Pons (tissue), 1 donor: ENCODE measurements around the gene GABRG3.
A peak's percentile ranks its signal among the peaks of the same experiment; 100 is the strongest.

Source experiments
- DNase-seq: peaks from one replicate; pipeline ENCODE4 v3.0.0-alpha.2; 2016; ENCODE audit warnings: low spot score

Gene GABRG3

DNA sequence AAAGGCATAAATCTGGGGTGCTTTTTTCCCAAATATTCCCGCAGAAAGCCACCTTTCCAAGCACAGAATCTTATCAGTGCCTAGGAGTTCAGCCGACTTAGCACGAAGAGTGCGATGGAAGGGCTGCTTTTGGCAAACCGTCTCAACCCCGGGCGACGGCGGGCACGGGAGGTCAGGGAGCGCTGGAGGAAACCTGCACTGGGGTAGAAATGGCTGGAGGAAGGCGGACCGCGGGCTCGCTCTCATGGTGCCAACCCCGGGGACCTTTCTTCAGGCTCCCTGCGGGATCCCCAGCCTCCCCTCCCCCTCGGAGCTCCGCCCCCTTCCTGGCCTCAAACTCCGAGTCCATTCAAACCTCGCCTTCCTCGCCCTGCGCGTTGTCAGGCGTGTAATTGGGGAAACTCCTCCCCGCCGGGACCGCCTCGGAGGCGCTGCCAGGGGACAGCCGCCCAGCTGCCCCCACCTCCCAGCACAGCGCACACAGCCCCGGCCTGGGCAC is at the start of gene GABRG3:
GABRG3 (plus strand) TSS at position 470 of the 499 bp plus-strand sequence.
- DNase-seq = no peak

DNA sequence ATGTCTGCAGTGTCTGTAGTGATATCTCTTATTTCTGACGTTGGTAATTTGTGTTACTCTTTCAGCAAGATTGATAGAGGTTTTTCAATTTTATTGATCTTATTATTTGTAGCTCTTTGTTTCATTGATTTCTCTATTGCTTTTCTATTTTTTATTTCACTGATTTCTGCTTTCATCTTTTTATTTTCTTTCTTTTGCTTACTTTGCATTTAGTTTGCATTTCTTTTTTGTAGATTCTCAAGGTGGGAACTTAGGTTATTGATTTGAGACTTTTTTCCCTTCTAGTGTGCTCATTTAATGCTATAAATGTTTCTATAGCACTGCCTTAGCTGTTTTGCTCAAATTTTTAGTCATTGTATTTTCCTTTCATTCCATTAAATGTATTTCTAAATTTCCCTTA is 49.5 kb upstream of the GABRG3 start:
- DNase-seq = no peak

DNA sequence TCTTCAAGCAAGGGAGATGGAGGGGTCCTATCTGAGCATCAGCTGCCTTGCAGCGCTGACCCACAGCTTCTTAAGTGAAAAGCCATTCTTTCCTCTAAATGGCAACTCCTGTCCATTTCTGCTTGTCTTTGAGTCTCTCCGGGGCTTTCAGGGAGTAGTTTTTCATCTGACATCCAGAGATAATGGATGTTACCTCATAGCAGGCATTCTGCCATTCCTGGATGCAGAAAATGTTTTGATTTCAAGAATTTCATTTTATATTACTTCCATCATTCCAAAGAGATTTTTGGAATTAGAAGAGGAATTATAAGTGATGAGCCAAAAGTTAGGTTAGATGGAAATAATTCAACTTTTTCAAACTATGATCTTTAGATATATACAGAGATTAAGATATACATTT is 44.9 kb upstream of the GABRG3 start:
- DNase-seq = no peak

DNA sequence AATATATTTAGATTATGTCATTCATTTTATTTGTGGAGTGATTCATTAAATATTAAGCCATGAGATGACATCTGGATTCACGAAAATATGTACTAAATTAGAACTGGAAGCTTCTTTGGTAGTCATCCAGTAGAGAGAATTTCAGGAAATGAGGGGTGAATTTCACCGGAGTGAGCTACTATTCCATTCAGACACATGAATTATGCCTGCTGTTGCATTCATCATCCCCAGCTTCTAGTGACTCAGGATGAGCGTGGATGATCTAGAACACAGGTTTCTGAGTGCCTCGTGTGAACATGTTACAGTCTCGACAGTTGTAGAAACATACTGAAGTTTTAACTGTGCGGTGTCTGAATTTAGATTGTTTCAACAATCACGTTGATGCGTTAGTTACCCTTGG is 42.9 kb upstream of the GABRG3 start:
- no peak for DNase-seq

DNA sequence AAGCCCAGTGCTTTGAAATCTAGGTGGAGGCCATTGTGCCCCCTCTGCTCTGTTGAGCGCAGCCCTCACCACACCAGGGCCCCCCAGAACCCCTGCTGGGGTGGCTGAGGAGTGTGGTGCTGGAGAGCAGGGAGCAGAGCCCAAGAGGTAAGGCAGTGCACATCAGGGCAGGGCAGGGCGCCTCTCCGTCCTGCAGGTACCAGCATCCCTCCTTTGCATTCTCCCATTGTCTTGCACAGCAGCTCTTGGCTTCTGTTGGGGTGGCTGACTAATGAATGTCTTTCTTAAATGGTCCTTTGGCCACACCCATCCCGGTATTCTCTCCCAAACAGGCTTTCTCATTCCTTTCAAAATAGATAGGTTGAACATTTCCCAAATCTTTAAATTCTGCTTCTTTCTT is 41.4 kb upstream of the GABRG3 start:
- DNase-seq = no peak

DNA sequence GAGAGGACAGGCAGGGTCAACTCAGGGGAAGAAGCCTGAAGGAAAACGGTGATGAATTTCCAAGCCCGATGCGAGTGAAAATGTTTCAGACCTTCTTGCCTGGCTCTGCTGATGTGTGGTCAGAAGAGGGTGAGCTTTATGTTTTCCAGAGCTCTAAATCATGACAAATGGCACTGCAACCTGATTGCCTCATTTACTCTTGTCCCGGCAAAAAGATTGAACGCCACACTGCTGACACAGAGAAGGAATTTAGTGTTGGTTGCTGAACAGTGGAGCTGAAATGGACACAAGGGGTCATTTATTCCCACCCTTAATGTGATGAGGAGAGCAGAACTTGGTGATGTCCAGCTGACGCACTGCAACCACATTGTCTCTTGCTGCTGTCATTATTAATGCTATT is 36.1 kb upstream of the GABRG3 start:
- no peak for DNase-seq

DNA sequence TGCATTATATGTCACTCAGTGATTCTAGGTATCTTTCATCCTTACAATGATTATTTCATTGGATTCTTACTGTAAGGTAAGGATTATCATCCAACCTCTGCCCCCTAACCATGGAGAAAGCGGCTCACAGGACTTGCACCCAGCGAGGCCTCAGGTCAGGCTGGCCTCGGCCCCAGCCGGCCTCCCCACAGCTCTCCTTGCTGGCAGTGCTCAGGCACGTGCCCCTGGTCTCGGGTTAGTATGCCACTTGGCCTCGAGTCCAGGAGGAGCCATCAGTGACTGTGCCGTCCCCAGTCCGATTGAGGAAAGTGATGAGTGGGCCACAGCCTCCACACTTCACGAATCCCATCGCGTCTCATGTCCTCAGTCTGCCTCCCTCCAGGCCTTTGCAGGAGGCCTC is 35.7 kb upstream of the GABRG3 start:
- DNase-seq = no peak

DNA sequence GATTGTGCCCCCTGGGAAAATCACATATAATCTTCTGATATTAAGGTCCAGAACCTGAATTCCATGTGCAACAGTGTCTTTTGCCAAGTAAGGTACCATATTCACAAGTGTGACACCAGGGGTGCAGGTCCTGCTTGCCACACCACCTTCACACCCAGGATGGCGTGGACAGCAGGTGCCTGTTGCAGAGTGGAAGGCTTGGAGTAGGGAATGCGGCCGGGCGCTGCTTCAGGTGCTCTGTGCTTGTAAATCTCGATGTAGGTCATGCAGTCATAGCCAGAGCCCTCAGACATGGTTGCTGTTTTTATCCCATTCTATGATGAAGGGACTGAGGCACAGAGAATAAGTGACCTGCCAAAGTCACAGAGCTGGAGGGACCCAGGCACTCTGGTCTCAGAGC is 34.5 kb upstream of the GABRG3 start:
- no peak for DNase-seq

DNA sequence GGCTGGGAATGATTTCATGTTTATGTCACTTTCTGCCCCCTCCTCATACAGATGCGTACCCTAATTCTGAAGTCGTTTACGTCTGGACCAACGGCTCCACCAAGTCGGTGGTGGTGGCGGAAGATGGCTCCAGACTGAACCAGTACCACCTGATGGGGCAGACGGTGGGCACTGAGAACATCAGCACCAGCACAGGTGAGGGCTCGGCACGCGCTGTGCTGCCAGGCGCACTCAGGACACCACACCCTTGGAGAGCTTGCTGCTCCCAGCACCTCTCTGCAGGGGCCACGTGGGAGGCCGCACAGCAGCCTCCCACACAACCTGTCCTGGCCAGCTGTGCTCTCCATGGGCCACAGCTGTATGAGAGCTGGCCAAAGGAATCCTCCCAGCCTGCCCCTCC is 33.8 kb upstream of the GABRG3 start:
- DNase-seq = no peak

DNA sequence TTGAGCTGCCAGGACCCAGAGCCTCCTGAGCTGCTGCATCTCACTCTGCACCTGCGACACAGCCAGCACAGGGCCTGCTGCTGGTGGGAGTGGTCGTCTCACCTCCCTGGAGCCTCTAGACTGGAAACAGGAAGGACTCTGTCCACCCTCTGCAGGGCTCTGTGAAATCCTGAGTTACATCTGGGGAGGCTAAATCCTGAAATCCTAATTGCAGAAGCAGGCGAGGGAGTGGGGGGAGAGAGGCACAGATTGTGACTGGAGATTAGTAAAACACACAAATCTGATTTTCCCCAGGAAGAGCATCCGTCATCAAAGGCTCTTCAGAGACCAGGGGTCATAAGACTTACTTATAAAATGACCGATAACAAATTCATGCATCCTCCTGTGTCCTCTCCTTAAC is 31.6 kb upstream of the GABRG3 start:
- DNase-seq = no peak

DNA sequence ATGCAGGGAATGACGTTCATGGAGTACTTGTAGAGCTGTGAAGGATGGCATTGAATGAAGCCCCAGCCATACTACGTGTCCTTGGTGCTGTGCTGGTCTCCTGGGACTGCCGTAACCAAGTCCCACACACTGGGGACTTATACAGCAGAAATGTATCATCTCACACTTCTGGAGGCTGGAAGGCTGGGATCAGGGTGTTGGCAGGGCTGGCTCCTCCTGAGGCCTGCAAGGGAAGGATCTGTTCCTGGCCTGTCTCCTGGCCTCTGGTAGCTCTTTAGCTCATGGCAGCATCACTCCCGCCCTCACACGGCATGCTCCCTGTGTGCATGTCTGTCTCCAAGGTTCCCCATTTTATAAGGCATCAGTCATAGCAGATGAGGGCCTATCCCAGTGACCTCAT is 29.5 kb upstream of the GABRG3 start:
- DNase-seq = no peak

DNA sequence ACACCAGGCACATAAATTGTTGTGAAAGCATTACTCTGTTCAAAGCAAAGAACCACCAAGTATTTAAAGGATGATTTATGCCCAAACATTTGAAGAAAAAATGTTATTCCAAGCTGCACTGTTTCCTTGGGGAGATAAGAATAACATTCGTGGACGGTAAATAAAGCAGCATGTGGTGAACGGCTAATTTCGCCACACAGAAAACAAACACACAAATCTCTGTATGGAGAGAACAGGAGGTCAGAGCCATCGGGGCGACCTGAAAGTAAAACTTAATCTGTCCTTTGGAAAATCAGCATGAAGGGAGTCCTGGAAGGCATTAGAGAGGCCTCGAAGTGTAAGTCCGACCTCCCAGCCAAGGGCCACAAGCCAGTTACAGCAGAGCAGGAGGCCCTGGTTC is 27.1 kb upstream of the GABRG3 start:
- DNase-seq = no peak

DNA sequence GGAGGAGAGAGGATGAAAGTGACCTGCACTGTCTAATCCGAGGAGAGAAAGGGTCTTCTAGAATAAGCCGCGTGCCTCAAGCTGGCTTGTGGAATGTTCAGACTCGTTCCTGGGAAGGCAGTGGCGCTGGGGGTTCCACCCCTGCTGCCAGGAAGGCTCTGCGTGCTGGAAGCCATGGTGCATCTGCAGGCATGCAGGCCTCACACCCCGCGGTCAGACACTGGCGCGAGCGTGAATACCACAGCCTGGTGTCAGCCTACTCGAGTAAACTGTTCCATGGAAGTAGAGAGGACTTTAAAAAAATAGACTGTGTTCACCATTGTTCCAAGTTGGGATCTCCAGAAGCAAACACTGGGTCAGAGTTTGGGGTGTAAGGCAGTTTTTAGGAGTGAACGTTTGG is 25.9 kb upstream of the GABRG3 start:
- no peak for DNase-seq

DNA sequence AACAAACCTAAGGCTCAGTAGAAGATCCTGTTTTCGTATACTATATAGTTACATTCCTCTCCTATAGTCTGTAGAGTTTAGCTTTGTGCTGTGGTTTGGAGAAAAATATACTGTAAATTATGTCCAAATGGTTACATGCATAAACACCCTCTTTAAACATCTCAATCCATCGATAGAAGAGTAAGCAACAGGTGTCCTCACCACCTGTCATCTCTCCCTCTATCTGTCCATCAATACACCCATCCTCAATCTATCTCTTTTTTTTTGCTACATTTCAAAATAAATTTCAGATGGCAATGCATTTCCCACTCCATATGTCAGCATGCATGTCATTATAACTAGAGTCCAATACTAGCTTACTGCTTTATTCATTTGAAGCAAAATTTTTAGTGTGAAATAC is 21.0 kb upstream of the GABRG3 start:
- DNase-seq = no peak

DNA sequence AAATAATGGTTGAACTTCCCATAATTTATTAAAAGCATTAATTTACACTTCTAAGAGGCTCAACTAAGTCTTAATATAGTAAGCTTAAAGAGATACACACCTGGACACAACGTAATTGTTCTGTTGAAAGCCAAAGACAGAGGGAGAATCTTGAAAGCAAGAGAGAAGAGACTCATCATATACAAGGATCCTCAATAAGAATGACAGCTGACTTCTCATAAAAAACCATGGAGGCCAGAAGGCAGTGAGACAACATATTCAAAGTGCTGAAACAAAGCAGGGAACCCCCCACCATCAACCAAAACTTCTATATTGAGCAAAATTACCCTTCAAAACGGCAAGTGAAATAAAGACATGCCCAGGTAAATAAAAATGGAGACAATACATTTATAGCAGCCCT is 16.6 kb upstream of the GABRG3 start:
- no peak for DNase-seq

DNA sequence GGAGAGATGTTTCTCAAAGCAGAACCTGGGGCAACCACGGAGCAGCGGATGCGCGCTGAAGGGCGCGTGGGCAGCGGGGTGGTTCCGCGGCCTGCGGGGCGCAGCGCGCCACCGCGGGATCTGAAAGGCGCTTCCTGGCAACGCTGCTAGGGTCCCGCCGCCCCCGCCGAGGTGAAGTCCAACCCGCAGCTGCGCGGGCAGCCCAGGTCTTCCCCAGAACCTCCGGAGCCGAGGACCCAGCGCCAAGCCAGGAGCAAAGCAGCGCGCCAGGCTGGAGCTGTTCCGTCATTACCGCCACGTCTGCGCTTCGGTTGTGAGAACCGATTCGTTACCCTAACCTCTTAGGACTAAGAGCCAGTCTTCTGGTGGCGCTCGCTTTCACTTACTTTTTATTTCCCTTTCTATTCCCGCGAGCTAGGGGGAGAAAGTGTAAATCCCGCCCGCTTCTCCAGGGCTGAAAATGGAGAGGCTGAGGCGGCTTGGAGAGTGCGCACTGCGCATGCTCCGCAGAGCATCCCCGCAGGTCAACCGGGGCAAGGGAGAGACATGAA is 3.2 kb upstream of the GABRG3 start:
- DNase-seq = no peak

DNA sequence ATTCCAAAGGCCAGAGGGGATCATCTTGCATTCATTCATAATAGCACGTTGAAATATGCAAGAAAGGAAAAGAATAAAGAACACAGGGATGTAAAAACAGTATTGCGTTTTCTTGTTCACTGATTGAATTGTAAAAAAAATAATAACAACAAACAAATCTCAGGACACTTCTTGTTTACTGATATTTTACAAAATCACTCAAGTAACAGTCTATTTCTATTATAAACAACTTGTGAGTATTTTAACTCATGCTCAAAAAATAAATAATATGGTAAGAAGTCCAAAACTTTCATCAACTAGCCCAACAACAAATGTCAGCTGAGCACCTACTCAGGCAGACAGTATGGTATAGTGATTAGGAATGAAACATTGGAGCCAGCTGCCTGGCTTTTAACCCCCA is 2.2 kb upstream of the GABRG3 start:
- no peak for DNase-seq

DNA sequence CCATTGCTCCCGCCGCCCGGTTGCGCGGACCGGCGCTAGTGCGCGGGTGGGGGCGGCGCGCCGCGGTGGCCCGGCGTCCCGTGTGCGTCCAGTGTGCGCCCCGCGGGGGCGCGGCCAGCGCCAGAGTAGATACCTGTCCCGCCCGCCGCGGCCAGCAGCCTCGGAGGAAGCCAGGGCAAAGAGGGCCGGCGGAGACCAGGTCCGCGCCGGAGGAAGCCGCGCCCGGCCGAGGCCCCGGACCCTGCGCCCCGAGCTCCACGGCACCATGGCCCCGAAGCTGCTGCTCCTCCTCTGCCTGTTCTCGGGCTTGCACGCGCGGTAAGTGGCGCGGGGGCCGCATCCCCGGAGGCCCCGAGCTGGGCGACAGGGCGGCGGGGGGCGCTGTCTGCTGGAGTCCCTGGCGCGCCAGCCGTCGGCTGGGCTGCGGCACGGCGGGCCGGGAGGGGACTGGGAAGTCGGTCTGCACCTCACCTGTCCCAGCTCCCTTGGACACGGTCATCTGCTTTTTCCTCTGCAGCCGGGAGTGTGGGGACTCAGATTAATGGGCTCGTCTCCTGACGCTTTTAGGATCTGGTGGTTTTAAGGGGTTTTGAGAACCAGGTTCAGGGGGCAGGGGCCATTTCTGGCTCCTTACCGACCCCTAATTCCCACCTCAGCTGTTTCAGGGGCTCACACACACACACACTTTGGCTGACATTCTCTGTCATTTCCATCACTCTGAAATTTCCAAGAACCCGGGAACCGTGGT is 464 bp downstream of the GABRG3 start:
- DNase-seq = no peak

DNA sequence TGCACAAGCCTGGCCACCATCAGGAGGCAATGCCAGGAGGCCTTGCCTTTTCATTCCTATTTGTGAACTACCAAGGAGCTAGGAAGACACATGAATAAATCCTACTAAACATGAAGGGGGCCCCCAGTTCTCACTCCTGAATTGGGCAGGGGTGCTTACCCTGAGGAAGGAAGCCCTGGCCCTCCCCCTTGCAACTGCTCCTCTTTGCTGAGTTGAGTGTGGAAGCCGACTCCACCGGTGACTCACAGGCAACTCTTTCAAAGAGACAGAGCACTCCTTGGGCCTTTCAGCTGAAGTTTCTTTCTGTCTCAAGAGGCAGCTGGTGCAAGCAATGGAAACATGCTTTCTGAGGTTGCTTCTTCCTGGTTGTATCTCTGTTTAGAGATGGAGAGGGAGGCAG is 1.7 kb downstream of the GABRG3 start:
- DNase-seq = no peak

DNA sequence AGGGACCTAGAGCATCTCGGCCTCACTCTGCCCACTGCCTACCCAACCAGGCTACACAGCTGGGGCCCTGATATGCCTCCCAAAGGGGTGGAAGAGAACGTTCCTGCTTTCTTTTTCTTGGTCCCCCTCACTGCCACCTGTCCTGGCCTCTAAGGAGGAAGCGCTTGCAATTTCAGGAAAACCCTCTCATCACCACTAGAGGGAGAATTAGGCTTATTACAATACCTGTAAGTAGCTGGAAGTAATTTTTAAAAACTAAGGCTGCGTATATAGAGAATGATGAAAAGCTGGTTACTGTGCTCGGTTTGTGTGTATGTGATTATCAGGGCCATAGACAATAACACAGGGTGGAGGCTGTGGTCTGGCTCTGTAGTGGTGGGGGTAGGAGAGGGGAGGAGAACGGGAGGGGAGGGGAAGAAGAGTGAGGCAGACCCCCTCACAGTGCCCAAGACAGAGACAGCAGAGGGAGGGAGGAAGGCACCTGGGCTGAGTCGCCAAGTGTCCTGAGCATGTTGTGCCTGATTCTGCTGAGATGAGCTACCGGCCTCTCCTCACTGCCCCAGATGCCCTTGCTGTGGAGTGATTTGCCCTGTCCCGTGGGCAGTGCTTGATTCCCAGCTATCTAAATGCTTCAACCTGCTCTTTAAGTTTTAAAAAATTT is 3.3 kb downstream of the GABRG3 start:
- DNase-seq = peak; percentile 5

DNA sequence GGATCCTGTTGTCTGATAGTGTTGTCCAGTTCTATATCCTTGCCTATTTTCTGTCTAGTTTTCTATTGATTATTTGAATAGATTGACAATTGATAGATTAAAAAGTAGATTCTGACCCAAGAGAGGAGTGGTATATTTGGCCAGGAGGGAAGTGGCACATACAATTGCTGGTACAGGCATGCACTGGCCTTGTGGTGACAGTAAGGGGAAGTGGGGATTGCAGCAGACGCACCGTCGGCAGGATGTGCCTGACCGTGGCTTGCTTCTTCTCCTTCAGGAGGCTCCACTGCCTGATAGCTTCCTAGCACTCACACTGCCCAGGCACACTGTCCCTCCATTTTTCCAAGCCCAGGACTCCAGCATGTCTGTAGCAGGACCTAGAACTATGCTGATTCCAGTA is 10.5 kb downstream of the GABRG3 start:
- DNase-seq = no peak

DNA sequence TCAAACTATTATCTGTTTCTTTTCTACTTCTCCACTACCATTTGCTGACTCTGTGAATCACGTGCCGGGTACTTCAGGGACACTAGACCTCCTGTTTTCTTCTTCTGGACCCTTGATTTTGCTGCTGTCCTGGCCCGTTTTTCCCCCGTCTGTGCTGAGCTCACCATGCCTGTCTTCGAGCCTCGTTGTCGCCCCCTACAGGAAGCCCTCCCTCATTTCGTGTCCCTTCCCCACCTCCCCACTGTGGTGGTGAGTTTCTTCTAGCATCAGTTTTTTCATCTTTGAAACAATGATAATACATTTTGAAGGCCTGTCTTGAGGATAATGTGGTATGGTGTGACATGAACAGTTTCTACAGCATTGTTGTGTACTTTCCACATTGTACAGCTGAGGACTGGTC is 12.8 kb downstream of the GABRG3 start:
- DNase-seq = no peak

DNA sequence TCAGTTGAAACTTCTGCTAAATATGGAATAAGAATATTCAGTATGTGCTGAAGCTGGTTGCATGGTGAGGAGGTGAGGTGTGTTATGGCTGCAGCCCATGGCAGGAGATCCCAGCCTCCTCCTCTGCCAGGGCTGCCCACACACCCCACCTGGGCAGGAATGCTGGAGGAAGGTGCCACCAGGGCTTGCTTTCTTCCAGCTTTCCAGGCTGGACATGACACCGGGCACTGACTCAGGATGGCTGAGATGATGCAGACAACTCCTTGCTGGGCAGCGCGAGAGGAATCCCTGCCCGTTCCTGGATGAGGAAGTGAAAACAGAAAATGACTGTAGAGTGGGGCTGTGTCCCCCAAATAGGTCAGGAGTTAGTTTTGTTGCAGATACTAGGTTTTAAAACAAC is 14.1 kb downstream of the GABRG3 start:
- no peak for DNase-seq

DNA sequence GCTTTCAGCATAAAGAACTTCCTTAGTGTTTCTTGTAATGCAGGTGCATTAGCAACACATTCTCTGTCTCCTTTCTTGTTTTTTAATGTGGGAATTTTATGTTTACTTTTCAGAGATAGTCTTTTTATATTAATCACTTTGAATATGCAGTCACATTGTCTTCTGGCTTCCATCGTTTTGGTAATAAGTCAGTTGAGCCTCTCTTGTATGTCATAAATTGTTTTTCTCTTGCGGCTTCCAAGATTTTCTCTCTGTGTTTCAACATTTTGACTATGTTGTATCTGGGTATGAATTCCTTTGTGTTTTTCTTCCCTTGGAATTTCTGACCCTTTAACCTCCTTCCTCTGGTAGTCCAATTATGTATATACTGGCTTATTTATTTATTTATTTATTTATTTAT is 25.3 kb downstream of the GABRG3 start:
- DNase-seq = no peak
